ENCODE data around the gene TET2.
"Not testable (repeated sequence)": the region's sequence is repeated elsewhere in the genome, so short reads cannot be mapped to it uniquely, and the experiment has no call there.

TET2 gene

DNA sequence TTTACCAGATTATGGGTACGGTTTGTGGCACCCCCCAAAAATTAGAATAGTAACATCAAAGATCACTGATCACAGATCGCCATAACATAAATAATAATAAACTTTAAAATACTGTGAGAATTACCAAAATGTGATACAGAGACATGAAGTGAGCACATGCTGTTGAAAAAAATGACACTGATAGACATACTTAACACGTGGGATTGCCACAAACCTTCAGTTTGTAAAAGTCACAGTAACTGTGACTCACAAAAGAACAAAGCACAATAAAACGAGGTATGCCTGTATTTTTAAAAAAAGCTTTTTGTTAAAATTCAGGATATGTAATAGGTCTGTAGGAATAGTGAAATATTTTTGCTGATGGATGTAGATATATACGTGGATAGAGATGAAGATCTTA, 93.4 kb downstream of the TET2 start:
- DNase-seq = no peak

DNA sequence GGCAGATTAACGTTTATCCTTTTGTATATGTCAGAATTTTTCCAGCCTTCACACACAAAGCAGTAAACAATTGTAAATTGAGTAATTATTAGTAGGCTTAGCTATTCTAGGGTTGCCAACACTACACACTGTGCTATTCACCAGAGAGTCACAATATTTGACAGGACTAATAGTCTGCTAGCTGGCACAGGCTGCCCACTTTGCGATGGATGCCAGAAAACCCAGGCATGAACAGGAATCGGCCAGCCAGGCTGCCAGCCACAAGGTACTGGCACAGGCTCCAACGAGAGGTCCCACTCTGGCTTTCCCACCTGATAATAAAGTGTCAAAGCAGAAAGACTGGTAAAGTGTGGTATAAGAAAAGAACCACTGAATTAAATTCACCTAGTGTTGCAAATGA, 94.8 kb downstream of the TET2 start:
- DNase-seq = peak; percentile 35

DNA sequence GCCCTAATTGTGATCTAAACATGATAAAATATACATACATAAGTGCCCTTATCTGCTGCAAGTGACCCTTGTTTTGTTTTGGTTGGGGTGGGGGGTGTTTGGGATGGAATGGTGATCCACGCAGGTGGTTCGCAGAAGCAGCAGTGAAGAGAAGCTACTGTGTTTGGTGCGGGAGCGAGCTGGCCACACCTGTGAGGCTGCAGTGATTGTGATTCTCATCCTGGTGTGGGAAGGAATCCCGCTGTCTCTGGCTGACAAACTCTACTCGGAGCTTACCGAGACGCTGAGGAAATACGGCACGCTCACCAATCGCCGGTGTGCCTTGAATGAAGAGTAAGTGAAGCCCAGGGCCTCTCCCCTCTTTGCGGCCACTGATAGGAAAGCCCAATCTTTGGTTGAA, 96.8 kb downstream of the TET2 start:
- no peak for DNase-seq

DNA sequence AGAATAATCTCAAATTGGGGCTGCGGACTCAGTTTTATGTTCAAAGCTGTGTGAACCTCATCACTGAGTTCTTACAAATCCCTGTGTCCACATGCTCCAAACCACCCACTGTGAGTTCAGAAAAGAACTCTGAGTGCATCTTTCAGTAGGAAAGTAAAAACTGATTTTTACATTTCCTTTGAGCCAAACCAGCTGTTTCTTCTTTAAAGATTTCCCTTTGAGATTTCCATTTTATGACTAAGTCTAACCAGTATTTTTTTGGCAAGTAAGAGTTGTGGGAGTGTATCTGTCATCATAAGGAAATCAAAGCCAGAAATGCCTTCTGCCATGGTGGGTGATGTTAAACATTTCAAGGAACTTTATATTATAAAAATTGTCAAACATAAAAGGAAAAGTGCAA, 100.0 kb downstream of the TET2 start:
- no peak for DNase-seq

DNA sequence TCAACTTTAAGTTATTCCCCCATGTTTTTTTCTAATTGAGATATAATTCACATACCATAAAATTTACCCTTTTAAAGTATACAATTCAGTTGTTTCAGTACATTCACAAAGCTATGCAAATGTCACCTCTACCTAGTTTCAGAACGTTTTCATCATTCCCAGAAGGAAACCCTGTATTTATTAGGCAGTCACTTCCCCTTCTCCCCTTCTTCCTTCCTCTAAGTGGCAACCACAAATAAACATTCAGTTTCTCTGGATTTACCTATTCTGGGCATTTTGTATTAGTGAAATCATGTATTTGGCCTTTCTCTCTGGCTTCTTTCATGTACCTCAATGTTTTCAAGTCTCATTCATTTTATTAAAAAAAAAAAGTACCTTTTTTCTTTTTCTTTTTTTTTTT, 101.9 kb downstream of the TET2 start:
- DNase-seq = no peak

DNA sequence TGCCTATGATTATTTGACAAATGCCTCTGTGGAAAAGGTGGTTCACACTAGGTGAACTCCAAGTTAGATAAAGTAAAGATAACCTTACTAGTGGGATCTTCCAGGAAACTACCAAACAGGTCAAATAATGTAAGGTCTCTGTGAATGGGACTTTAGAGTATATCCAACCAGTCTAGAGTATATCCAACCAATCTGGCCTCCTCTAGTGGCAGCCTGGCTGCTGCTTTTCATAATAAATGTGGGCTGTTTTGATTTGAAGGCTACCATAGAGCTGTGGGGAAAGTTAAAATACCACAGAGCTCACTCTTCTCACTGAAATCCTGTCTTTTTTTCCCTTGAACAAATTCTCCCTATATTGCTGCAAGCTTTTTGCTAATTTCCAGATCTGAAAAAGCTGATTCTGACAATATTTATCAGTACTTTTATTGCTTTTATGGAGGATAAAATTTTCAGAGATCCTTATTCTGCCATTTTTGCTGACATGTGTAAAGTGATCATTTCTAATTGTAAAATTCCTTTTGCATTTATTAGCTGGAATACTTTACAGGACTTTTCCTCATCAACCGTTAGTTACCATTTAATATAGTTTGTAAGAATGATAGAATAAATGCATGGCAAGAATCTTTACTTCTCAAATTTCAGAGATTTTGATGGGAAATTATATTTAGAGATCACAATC, 111.3 kb downstream of the TET2 start:
- DNase-seq = no peak

DNA sequence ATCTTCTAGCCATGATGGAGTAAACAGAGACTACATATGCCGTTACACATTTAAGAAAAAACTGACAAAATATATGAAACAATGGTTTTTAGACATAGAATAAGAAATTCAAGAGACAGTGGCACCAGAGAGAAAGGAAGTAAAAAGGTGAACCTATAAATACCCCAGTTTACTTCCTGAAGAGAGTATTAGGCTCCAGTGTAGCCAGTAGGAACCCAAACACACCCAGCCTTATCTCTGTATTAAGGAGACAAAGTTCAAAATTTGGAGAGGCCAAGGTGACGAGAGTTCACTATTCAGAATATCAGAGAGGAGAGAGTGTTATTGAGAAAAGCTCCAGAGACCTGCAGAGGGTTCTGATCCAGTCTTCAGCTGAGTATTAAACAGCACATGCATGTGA, 119.0 kb downstream of the TET2 start:
- DNase-seq = no peak

DNA sequence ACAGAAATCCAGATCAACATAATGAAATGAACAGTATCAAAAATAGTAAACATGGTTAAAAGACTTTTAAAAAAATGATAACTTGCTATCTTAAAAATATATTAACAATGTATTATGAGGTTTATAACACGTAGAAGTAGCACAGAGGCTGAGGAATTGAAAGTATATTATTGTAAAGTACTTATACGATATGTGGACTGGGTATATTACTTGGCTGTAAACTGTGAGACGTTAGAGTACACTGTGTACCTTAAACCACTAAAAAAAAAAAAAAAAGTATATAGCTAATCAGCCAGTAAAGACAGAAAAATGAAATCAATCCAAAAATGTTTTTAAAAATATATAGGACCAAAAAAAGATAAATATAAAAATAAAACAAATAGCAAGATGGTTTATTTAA, 120.6 kb downstream of the TET2 start:
- no peak for DNase-seq

DNA sequence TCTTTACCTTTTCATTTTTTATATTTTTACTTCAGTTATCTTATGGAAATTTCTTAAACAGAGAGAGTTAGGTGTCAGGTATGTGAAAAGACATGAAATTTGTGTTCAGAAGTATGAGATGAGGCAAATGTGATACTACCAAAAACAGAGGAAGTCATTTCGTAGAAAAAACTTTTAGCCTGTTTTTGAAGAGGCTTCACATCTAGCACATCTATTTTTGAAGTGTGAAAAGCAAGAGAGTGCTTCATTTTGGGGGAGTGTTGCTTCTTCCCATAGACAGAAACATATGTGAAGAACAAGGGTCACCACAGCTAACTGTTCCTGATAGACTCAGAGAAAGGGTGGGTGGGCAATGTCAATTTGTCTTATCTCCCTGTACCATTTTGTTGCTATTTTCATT, 125.3 kb downstream of the TET2 start:
- no peak for DNase-seq

DNA sequence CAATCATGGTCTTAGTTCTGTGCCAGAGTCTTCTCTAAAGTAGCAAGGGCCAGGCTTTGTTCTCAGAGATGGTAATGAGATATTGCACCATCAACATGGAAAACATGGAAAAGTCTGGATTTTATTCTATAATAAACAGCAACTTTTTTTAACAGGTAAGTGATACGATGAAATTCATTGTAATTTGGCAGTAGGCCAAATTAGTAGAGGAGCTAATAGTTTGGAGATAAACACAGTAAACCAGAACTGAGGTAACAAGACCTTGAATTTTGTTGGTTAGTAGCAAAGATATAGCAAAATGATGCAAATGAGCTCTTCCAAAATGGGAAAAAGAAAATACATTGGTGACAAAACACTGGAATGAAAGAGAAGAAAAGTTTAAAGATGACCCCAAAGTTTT, 126.6 kb downstream of the TET2 start:
- DNase-seq = no peak

DNA sequence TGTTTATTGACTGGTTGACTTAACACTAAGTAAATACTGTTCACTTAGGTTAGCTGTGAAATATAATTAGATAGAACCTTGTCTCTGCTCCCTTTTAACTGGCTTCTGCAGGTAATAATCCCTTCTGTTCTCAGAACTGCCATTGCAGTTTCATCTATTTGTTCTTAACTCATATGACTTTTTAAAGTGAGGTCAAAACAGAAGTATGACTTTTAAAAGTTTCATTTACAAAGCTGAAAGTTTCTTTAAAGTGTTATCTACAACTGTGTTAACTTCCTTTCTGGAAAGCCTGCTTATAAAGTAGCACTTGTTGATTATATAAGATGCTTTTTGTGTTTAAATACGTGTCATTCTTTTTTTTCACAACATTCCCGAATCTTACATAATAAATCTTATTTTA, 127.4 kb downstream of the TET2 start:
- no peak for DNase-seq

DNA sequence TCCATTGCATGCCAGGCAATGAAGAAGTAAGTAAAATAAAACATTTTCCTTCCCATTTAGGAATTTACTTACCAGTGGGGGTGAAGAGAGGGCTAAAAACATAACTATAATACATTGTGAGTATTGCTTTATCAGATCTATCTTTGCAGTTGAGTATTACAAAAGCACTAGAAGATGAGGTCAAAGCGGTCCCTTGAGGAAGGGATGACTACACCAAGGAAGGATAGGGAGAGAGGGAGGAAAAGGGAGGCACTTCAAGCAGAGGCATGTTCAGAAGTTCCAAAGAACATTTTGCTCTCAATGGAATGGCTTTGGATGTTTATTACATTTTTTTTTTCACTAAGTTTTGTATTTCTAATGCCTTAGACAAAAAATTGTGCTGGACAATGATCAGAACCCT, 127.8 kb downstream of the TET2 start:
- DNase-seq = no peak

DNA sequence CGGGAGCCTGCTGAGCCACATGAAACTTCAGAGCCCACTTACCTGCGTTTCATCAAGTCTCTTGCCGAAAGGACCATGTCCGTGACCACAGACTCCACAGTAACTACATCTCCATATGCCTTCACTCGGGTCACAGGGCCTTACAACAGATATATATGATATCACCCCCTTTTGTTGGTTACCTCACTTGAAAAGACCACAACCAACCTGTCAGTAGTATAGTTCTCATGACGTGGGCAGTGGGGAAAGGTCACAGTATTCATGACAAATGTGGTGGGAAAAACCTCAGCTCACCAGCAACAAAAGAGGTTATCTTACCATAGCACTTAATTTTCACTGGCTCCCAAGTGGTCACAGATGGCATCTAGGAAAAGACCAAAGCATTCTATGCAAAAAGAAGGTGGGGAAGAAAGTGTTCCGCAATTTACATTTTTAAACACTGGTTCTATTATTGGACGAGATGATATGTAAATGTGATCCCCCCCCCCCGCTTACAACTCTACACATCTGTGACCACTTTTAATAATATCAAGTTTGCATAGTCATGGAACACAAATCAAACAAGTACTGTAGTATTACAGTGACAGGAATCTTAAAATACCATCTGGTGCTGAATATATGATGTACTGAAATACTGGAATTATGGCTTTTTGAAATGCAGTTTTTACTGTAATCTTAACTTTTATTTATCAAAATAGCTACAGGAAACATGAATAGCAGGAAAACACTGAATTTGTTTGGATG, 129.9 kb downstream of the TET2 start:
- no peak for DNase-seq

DNA sequence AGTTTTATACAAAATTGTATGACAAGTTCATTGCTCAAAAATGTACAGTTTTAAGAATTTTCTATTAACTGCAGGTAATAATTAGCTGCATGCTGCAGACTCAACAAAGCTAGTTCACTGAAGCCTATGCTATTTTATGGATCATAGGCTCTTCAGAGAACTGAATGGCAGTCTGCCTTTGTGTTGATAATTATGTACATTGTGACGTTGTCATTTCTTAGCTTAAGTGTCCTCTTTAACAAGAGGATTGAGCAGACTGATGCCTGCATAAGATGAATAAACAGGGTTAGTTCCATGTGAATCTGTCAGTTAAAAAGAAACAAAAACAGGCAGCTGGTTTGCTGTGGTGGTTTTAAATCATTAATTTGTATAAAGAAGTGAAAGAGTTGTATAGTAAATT, 131.0 kb downstream of the TET2 start:
- DNase-seq = peak; percentile 74

DNA sequence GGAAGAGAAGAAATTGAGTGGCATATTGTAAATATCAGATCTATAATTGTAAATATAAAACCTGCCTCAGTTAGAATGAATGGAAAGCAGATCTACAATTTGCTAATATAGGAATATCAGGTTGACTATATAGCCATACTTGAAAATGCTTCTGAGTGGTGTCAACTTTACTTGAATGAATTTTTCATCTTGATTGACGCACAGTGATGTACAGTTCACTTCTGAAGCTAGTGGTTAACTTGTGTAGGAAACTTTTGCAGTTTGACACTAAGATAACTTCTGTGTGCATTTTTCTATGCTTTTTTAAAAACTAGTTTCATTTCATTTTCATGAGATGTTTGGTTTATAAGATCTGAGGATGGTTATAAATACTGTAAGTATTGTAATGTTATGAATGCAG, 132.6 kb downstream of the TET2 start:
- DNase-seq = no peak

DNA sequence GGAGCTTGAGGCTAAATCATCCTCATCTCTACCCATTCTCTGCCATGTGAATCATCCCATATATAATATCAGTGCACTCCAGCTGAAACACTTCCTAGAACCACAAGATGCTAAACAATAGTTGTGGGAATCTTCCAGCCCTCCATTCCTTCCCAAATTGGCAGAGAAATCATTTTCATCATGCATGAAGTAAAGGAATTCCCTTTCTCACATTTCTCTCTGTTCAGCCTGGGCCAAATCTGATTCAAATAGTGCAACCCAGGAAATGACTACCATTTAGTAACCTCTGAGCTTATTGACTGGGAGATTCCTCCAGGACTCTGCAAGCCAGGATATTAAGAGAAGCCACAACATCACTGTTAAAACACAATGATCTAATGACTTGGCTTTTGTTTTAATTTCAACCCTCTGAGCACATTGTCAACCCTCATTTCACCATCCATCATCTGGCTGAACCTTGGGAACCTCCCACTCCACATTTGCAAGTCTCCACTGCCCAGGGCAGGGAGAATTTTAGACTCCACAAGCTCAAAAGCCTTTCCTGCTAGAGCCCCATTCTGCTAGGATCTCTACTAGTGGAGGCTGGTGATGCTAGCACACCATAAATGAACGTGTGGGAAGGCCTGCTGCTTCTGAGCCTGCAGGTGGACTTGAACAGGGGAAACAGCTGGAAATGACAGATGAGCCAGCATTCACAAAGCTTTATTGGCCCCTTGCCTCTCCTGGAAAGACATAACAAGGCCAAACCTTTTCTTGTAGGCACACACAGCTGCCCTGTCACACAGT, 133.9 kb downstream of the TET2 start:
- DNase-seq = no peak

DNA sequence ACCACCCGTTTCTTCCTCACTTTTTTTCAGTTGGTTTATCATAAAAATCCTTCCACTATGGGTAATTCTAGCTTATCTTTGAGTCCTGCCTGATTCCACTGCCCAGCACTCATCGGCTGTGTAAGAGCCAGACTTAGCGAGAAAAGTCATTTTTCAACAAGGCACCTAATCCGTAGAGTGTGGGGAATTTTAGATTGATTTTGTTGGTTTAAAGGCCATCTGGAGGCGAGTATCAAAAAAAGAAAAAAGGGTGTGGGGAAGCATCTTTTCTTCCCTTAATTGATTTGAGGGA, 134.4 kb downstream of the TET2 start:
- no peak for DNase-seq

DNA sequence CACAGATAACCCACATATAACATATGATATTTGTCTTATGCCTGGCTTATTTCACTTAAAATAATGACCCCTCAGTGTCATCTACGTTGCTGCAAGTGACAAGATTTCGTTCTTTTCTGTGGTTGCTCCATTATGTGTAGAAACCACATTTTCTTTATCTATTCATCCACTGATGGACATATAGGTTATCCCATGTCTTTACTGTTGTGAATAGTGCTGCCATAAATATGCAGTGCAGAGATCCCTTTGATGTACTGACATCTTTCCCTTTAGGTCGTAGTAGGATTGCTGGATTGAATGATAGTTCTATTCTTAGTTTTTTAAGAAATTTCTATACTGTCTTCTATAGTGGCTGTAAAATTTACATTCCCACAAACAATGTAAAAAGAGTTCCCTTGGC, 135.8 kb downstream of the TET2 start:
- no peak for DNase-seq

DNA sequence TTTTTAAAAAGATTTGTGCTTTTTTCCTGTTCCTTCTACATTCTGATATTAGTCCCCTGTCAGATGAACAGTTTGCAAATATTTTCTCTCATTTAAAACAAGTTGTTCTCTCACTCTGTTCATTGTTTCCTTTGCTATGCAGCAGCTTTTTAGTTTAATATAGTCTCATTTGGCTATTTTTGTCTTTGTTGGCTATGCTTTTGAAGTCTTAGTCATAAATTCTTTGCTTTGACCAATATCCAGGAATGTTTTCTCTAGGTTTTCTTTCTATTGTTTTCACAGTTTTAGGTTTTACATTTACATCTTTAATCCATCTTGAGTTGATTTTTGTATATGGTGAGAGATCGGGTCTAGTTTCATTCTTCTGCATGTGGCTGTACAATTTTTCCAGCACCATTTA, 136.8 kb downstream of the TET2 start:
- no peak for DNase-seq

DNA sequence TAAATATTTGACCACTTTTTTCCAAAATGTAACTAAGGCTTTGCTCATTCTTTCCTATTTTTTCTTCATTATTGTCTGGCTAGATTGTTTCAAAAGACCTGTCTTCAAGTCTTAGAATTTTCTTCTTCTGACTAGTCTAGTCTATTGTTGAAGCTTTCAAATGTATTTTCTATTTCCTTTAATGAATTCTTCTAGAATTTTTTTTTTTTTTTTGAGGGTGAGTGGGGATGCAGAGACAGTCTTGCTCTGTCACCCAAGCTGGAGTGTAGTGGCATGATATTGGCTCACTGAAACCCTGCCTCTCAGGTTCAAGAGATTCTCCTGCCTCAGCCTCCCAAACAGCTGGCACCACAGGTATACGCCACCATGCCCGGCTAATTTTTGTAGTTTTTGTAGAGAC, 141.4 kb downstream of the TET2 start:
- DNase-seq = no peak

DNA sequence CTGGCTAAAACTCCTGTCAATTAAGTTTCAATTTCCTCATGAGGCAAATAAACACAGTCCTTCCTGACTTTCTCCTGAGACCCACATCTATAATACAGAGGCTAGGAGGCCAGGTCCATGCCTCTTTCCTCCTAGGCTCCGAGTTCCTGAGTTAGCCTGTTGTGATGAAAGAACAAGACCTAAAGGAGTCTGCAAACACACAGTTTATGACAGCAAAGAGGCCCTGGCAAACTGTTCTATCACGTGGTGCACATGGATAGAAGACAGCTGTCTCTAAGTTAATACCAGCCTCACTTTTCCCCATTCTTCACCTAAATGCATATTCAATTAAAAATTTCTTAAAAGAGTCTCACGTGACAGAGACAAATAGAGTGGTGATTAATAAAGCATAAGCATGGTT, 145.2 kb downstream of the TET2 start:
- no peak for DNase-seq

DNA sequence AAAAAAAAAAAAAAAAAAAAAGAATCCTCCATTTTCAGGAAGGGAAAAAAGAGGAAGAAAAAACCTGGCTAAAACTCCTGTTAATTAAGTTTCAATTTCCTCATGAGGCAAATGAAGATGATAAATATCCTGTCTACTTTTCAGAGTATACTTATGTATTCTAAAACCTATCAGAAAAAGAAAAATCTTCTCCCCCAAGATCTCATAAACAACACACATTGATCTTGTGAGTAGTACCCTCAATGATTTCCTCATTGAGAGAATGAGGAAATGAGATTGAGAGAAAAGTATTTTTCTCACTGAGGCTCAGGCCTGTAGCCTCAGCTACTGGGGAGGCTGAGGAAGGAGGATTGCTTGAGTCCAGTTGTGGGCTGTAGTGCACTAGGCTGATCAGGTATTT, 146.7 kb downstream of the TET2 start:
- DNase-seq = no peak

DNA sequence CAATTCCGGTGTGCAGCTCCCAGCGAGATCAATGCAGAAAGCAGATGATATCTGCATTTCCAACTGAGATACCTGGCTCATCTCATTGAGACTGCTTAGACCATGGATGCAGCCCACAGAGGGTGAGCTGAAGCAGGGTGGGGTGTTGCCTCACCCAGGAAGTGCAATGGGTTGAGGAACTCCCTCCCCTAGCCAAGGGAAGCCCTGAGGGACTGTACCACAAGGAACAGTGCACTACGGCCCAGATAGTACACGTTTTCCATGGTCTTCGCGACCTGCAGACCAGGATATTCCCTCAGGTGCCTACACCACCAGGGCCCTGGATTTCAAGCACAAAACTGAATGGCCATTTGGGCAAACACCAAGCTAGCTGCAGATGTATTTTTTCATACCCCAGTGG, 150.0 kb downstream of the TET2 start:
- no peak for DNase-seq

DNA sequence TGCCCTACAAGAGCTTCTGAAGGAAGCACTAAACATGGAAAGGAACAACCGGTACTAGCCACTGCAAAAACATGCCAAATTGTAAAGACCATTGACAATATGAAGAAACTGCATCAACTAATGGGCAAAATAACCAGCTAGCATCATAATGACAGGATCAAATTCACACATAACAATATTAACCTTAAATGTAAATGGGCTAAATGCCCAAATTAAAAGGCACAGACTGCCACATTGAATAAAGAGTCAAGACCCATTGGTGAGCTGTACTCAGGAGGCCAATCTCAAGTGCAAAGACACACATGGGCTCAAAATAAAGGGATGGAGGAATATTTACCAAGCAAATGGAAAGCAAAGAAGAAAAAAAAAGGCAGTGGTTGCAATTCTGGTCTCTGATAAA, 152.4 kb downstream of the TET2 start:
- DNase-seq = not testable (repeated sequence)

DNA sequence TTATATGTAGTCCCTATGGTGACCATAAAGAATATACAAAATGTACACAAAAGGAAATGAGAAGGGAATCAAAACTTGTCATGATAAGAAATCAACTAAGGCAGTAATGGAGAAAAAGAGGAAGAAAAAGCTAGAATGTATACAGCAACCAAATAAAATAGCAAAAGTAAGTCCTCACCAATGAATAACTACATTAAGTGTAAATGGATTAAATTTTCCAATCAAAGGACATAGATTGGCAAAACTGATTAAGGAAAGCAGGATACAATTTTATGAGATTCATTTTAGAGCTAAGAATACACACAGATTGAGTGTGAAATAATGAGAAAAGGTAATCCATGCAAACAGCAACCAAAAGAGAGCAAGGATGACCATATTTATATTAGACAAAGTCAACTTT, 157.4 kb downstream of the TET2 start:
- no peak for DNase-seq
